GM12878 (cell line): ENCODE results near the gene UVRAG.

ENCODE experiments used
- BCL11A ChIP-seq: IDR thresholded peaks from 2 replicates; pipeline ENCODE4 v1.6.1; 2011; ENCODE audit warnings: low read depth, low read length
- CTCF ChIP-seq, 3 experiments: IDR thresholded peaks in 2 of 3; conservative IDR thresholded peaks in 1 of 3; 2 replicates each; pipeline ENCODE4 v1.5.1; 2011; ENCODE audit warnings: low read depth in 3 of 3, low read length in 3 of 3, mild to moderate bottlenecking in 3 of 3, control low read depth in 2 of 3, moderate library complexity in 2 of 3, inconsistent platforms in 1 of 3, mixed read lengths in 1 of 3; ENCODE audit not compliant: control insufficient read depth in 2 of 3, insufficient read depth in 1 of 3; ENCODE audit errors: extremely low read depth in 1 of 3
- CUX1 ChIP-seq: IDR thresholded peaks from 2 replicates; pipeline ENCODE4 v1.6.1; 2012; ENCODE audit warnings: improper control_type of control experiment, low read depth, low read length; ENCODE audit not compliant: insufficient replicate concordance
- EZH2 ChIP-seq: IDR thresholded peaks from 2 replicates; pipeline ENCODE4 v1.6.1; 2012; ENCODE audit warnings: low read depth, mild to moderate bottlenecking, control low read depth, inconsistent platforms, low read length, borderline replicate concordance; ENCODE audit not compliant: control insufficient read depth
- NFIC ChIP-seq: IDR thresholded peaks from 2 replicates; pipeline ENCODE4 v1.6.1; 2012; ENCODE audit warnings: low read depth, mild to moderate bottlenecking, inconsistent platforms, low read length, moderate library complexity
- NKRF ChIP-seq: fragments of 450-650 bp; conservative IDR thresholded peaks from 2 replicates; pipeline ENCODE4 v1.6.1; 2017; ENCODE audit warnings: mild to moderate bottlenecking, moderate library complexity
- POLR2A ChIP-seq: IDR thresholded peaks from 2 replicates; pipeline ENCODE4 v1.6.1; 2011; ENCODE audit warnings: low read depth, mild to moderate bottlenecking, low read length
- RELA ChIP-seq: fragments of 450-650 bp; IDR thresholded peaks from 2 replicates; pipeline ENCODE4 v1.8.0; 2014; ENCODE audit warnings: borderline replicate concordance; ENCODE audit not compliant: partially characterized antibody
- REST ChIP-seq: IDR thresholded peaks from 2 replicates; pipeline ENCODE4 v1.6.1; 2012; ENCODE audit warnings: mild to moderate bottlenecking, low read depth, low read length
- TCF12 ChIP-seq: IDR thresholded peaks from 2 replicates; pipeline ENCODE4 v1.6.1; 2011; ENCODE audit warnings: low read depth, mild to moderate bottlenecking, low read length
- ZSCAN29 ChIP-seq: fragments of 450-650 bp; IDR thresholded peaks from 2 replicates; pipeline ENCODE4 v1.6.1; 2017; ENCODE audit warnings: mild to moderate bottlenecking, moderate library complexity

- TF ChIP-seq POLR2A (no peak), ZSCAN29 (no peak), CTCF (IDR thresholded peaks at IDR 0.05 in 2 of 3, conservative IDR thresholded peaks at IDR 0.05 in 1 of 3; ENCODE audit: control insufficient read depth in 2 of 3, extremely low read depth in 1 of 3, insufficient read depth in 1 of 3, low read depth in 3 of 3, low read length in 3 of 3) (no peak), RELA (no peak), CUX1 (no peak), EZH2 (no peak), REST (no peak), NKRF (no peak), TCF12 (no peak), BCL11A (no peak), NFIC (no peak)
Observed at GRCh38 chr11:75840522-75840921, 25.5 kb downstream of the UVRAG start.
